ENCODE measurements around the gene AKT3. TPM values are rescaled to one million over a fixed set of nuclear protein-coding genes. Genes with fewer than 3 reads are reported as not detected.

Gene AKT3
- total RNA-seq, 2 donors from 2014 or later: 46.0 to 85.8 TPM

DNA sequence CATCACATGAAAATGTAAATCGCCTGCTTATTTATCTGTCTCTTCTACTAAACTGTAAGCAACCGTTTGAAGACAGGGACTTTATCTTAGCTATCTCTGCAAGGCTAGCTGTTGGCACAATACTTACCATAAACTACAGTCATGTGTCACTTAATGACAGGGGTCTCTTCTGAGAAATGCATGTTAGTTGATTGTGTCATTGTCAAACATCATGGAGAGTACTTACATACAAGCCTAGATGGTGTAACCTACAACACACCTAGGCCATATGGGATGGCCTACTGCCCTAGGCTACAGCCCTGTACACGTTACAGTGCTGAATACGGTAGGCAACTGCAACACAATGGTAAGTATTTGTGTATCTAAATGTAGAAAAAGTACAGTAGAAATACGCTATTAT lies 326.3 kb downstream of the AKT3 start:
- ATAC-seq (ENCODE audit: insufficient number of reproducible peaks, low FRiP score, low read depth) (no peak), DNase-seq (ENCODE audit: low spot score) (no peak)
- Histone ChIP-seq H3K27me3 (replicated peaks; ENCODE audit: insufficient read depth) (no peaks in the 10 kb centered on the region), H3K4me1 (ENCODE audit: control insufficient read depth in 1 of 2, low read depth in 2 of 2) (peaks cover 15 to 16% of the 10 kb centered on the region in 2 donors), H3K36me3 (no peaks in the 10 kb centered on the region), H3K27ac (no peak overlapping the region), H3K9me3 (no peaks in the 10 kb centered on the region), H3K4me3 (no peak overlapping the region)
- TF ChIP-seq, protein P1, sequence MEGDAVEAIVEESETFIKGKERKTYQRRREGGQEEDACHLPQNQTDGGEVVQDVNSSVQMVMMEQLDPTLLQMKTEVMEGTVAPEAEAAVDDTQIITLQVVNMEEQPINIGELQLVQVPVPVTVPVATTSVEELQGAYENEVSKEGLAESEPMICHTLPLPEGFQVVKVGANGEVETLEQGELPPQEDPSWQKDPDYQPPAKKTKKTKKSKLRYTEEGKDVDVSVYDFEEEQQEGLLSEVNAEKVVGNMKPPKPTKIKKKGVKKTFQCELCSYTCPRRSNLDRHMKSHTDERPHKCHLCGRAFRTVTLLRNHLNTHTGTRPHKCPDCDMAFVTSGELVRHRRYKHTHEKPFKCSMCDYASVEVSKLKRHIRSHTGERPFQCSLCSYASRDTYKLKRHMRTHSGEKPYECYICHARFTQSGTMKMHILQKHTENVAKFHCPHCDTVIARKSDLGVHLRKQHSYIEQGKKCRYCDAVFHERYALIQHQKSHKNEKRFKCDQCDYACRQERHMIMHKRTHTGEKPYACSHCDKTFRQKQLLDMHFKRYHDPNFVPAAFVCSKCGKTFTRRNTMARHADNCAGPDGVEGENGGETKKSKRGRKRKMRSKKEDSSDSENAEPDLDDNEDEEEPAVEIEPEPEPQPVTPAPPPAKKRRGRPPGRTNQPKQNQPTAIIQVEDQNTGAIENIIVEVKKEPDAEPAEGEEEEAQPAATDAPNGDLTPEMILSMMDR (IDR thresholded peaks at IDR 0.05): no peak

DNA sequence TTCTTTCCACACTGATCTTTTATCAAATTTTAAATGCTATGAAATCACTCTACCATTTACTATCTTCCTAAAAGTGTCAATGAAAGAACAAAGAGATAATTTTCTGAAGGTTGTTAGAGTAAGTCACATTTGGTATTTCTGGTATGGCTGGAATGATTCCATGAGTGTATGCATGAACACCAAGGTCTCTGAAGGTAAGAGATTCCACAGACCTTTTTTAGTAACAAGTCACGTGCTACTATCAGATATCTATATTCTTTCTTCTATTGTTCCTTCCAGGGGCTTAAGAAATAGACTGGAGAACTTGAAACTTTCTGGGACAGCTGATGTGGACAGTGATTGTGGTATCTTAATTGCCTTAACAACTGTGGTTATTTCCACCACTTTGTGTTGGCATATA lies 329.2 kb downstream of the AKT3 start:
- H3K27me3 ChIP-seq (replicated peaks; ENCODE audit: insufficient read depth): no peaks in the 10 kb centered on the region
- no peaks in the 10 kb centered on the region for H3K36me3 ChIP-seq
- peaks cover 12 to 15% of the 10 kb centered on the region in 2 donors for H3K4me1 ChIP-seq (ENCODE audit: control insufficient read depth in 1 of 2, low read depth in 2 of 2)
- no peak for ATAC-seq (ENCODE audit: insufficient number of reproducible peaks, low FRiP score, low read depth)
- no peak overlapping the region for H3K27ac ChIP-seq
- no peak overlapping the region for H3K4me3 ChIP-seq
- DNase-seq (ENCODE audit: low spot score): no peak
- H3K9me3 ChIP-seq: peaks cover 3% of the 10 kb centered on the region
- TF ChIP-seq, protein P1 (IDR thresholded peaks at IDR 0.05): no peak

DNA sequence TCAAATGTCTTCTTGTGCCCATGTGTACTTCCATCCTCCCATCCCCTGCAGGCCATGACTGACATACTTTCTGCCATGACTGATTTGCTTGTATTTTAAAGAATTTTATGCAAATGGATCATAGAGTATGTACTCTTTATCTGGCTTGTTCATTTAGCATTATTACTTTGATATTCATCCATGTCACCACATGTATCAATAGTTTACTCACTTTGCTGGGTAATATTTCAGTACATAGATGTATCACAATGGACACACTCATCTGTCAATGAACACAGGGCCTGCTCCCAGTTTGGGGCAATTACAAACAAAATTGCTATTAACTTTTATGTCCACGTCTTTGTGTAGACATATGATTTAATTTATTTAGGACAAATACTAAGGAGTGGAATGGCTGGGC lies 335.1 kb downstream of the AKT3 start:
- TF ChIP-seq, protein P1 (IDR thresholded peaks at IDR 0.05): no peak
- Histone ChIP-seq H3K9me3 (peaks cover 3% of the 10 kb centered on the region), H3K27ac (no peak overlapping the region), H3K4me3 (no peak overlapping the region), H3K27me3 (replicated peaks; ENCODE audit: insufficient read depth) (no peaks in the 10 kb centered on the region), H3K4me1 (ENCODE audit: control insufficient read depth in 1 of 2, low read depth in 2 of 2) (peaks cover 0 to 4% of the 10 kb centered on the region in 2 donors), H3K36me3 (peaks cover 6% of the 10 kb centered on the region)
- no peak for DNase-seq (ENCODE audit: low spot score)
- ATAC-seq (ENCODE audit: insufficient number of reproducible peaks, low FRiP score, low read depth): no peak

DNA sequence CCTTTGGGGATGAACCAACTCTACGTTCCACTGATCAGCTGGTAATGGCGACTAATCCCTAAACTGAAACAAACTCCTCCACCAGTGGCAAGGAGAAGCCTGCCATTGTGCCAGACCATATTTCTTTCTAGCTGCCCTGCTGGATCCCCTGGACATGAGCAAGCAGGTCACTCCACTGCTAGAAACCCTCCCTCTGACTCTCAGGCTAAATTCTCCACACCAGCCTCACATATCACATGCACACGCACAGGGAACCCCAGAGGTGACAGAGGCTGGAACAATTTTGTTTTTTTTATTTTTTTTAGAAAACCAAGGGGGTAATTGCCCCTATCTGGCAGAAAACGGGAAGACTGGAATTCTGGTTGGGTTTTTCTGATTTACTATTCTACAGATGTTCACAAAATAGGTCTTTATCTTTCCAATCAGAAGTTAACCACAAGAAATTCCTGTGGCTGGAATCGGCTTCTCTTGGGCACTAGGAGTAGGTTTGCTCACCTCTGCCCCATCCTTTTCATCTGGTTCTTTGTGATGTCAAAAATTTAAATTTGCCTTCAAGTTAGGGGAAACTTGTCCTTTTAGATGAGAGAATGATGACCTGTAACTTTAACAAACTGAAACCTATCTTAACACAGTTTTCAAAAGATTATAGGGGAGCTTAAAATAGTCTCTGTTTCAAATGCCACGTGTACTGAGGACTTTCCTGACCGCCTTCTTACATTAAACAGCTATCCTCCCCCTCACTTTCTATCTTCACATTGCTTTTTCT lies 336.1 kb downstream of the AKT3 start:
- Histone ChIP-seq H3K27me3 (replicated peaks; ENCODE audit: insufficient read depth) (no peaks in the 10 kb centered on the region), H3K4me3 (no peak overlapping the region), H3K36me3 (peaks cover 6% of the 10 kb centered on the region), H3K27ac (no peak overlapping the region), H3K9me3 (peaks cover 3% of the 10 kb centered on the region), H3K4me1 (ENCODE audit: control insufficient read depth in 1 of 2, low read depth in 2 of 2) (no peaks in the 10 kb centered on the region)
- no peak for ATAC-seq (ENCODE audit: insufficient number of reproducible peaks, low FRiP score, low read depth)
- DNase-seq (ENCODE audit: low spot score): no peak
- TF ChIP-seq, protein P1 (IDR thresholded peaks at IDR 0.05): no peak

DNA sequence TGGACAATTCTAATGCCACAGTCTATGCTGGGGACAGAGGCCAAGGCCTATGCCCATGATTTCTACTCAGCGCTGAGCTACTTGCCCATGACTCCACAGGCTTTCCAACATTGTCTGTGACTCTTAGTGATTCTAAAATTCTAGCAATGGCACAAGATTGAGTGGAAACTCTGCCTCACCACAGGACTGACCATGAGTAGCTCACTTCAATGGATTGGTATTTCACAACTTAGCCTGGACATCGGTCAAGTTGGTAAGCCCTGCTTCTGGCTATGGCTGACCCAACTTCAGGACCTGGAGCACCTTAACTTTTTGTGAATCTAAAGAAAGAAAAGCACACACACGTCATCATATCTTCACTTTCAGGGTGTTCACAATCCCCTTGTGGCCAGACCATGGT lies 339.1 kb downstream of the AKT3 start:
- no peak for DNase-seq (ENCODE audit: low spot score)
- H3K27ac ChIP-seq: no peak overlapping the region
- no peaks in the 10 kb centered on the region for H3K27me3 ChIP-seq (replicated peaks; ENCODE audit: insufficient read depth)
- H3K4me1 ChIP-seq (ENCODE audit: control insufficient read depth in 1 of 2, low read depth in 2 of 2): no peaks in the 10 kb centered on the region
- ATAC-seq (ENCODE audit: insufficient number of reproducible peaks, low FRiP score, low read depth): no peak
- H3K4me3 ChIP-seq: no peak overlapping the region
- H3K9me3 ChIP-seq: no peaks in the 10 kb centered on the region
- TF ChIP-seq, protein P1 (IDR thresholded peaks at IDR 0.05): no peak
- H3K36me3 ChIP-seq: peaks cover 6% of the 10 kb centered on the region

All from thoracic aorta (tissue), 2 donors.